Activated T-cell treated with anti-CD3 and anti-CD28 coated beads, Interleukin-2, amount 50 U/mL, for 1 hour (primary cell): ENCODE measurements around the gene FGA.
"Not testable (repeated sequence)": the region's sequence is repeated elsewhere in the genome, so short reads cannot be mapped to it uniquely, and the experiment has no call there.

Experiments used
- DNase-seq: peaks from one replicate; pipeline ENCODE4 v3.0.0-alpha.2; 2020

FGA gene

GRCh38 chr4:154606728-154607723, 16.5 kb upstream of the FGA start:
- DNase-seq, result no peak

DNA sequence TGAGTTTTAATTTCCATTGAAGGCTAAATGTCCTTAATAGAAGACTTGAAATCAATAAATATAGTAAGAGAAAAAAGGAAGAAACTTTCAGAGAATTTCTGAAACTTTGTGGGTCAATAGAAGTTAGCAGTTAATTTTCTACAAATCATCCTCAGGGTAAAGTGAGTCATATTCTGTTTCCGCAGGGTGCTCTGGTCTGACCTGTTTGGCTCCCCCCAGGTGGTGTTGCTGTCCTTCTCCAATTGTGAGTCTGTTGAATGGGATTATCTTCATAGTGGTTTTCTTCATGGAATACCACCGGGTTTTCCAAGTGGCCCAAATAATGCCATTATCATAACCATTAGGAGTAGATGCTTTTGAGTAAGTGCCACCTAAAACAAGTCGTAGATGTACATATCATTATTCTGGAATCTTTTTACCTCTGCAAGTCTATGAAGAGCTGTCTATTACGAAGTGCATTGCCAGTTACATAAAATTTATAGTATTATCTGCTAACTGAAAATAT, 14.2 kb upstream of the FGA start:
- DNase-seq, result no peak

DNA sequence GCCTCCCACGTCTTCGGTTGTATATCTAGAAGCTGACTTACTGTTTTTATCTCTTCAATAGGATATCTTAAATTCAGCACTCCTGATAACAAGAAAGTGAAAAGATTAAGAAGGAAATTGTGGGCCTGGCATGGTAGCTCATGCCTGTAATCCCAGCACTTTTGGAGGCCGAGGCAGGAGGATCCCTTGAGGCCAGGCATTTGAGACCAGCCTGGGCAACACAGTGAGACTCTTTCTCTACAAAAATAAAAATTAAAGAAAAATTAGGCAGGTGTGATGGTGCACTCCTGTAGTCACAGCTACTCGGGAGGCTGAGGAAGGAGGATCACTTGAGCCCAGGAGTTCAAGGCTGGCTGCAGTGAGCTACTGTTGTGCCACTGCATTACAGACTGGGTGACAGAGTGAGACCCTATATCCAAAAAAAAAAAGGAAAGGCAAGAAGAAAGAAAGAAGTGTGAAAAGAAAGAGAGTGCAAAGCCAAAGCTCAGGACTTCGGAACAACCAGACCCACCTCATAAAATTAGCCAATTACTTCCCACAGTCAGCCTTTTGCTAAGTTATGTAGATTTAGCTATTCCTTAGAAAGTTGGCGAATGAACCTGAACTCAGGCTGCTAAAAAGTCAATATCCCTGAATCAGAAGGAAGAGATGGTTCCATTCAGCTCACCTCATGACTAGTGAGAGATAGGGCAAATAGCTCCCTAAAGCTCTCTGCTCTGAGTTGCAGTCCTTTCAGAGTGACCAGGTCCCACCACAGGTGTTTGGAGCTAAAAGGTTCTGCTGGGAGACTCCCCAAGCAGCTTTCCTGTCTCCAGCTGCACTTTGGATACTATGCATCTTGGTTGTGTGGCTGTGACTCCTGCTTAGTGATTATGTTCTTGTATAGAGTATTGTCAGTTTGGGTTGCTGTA, 12.7 kb upstream of the FGA start:
- DNase-seq, result no peak

GRCh38 chr4:154602404-154603020, 12.0 kb upstream of the FGA start:
- DNase-seq, result no peak

DNA sequence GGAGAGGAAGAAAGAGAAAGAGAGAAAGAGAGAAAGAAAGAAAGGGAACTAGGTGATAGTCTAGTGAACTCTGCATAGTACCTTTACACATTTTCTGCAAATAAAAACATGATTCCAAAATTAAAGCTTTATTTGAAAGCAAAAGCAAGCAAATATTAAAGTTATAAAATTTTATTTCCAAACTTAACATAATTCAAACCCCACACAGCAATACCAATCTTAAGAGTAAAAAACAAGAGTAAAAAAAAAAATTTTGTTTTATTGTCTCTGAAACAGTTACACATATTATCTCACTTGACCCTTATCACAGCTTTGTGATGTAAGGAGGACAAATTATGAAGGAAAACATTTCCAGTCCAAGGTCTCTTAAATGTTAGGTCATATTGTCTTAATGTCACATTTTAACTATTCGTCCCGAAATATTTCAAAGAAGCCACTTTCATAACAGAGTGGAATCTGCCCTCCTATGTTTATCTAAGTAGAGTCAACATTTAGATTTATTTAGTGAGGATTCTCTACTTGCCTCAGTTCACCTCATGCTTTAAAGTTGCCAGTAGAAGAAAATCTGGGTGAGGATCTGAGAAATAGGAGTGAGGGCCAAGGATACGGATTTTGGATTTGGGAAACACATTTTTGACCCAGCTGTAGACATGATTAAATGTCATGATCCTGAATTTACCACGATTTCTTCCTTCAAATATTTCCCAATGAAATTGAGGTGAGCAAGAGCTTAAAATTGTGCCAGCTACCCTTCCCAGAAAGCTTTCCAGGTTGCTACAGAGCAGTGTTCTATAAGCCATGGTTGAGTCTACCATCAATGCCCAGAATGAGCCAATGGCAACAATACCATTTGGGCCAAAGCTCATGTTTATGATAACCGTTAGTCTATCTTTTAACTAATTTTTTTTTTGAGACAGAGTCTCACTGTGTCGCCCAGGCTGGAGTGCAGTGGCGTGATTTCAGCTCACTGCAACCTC, 7.5 kb upstream of the FGA start:
- DNase-seq, result no peak

- not testable (repeated sequence) for DNase-seq
These were observed 6.7 kb upstream of the FGA start for GRCh38 chr4:154597281-154597680.

DNA sequence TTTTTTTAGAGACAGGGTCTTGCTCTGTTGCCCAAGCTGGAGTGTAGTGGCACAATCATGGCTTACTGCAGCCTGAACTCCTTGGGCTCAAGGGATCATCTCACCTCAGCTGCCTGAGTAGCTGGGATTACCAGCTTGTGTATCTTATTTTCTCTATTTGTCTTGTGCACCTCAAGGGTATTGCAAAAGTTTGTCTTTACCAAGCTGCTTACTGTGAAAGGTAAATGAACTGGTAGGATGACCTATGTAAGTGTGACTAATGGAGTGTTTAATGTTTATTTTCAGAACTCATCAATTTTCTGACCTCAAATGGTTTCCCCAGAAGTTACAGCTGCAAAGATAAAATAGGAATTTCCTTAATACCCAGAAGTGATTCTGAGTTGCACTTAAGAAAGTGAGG, 5.3 kb upstream of the FGA start:
- no peak for DNase-seq

DNA sequence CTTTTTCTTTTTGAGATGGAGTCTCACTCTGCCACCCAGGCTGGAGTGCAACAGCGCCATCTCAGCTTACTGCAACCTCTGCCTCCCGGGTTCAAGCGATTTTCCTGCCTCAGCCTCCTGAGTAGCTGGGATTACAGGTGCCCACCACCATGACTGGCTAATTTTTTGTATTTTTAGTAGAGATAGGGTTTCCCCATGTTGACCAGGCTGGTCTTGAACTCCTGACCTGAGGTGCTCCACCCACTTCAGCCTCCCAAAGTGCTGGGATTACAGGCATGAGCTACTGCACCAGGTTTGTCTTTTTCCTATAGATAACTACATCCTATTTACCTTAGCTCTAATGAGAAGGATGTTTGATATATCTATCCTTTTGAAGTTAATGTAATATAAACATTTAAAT, 3.8 kb upstream of the FGA start:
- DNase-seq, result not testable (repeated sequence)

- no peak for DNase-seq
These were observed 3.3 kb upstream of the FGA start for GRCh38 chr4:154593868-154594267.

GRCh38 chr4:154591890-154592289, 1.3 kb upstream of the FGA start:
- DNase-seq, result no peak

- no peak for DNase-seq
These were observed 995 bp downstream of the FGA start for GRCh38 chr4:154589296-154590197.

GRCh38 chr4:154588198-154588597, 2.3 kb downstream of the FGA start:
- no peak for DNase-seq

DNA sequence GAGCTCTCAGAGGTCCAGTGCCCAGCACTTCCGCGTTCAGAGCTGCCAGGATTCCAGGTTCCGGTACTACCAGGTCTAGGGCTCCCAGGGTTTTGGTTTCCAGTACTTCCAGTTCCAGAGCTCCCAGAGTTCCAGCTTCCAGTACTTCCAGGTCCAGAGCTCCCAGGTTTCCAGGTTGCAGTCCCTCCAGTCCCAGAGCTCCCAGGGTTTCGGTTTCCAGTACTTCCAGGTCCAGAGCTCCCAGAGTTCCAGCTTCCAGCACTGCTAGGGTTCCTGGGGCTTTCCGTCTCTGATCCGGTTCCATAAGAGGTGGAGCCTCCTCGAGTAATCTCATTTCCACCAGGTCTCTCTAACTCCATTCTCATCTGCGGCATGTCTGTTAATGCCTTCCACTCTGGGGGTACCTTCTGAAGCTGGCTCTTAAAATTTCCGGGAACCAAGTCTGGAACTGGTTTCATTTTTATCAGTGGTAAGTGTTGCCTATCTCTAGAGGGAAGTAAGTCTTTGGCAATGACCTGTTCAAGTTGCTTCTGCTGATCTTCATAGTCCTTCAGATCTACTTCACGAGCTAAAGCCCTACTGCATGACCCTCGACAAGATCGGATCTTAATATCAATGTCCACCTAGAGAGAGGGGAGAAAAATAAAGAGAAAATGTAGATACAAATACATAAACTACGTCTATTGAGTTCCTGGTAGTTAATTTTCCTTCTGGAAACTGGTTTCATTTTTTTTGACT, 4.1 kb downstream of the FGA start:
- DNase-seq, result no peak

- no peak for DNase-seq
These were observed 5.0 kb downstream of the FGA start for GRCh38 chr4:154585369-154586018.

DNA sequence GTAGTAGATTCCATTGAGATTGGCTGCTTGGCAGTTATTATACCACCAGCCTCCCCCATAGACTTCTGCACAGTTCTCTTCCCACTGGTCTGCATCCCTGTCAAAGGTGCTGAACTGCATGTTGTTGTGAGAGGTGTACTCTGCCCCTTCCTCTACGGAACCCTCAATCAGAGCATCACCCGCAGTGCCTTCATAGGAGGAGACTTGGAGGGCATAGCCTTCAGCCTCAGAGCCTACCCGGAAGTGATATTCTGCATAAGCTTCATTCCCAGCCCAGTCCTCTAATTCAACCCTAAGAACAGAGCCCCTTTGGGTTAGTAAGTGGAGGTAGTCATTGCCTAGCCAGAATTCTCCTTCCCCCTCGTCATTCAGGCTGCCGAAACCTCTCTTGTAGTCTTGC, 6.3 kb downstream of the FGA start:
- no peak for DNase-seq

DNA sequence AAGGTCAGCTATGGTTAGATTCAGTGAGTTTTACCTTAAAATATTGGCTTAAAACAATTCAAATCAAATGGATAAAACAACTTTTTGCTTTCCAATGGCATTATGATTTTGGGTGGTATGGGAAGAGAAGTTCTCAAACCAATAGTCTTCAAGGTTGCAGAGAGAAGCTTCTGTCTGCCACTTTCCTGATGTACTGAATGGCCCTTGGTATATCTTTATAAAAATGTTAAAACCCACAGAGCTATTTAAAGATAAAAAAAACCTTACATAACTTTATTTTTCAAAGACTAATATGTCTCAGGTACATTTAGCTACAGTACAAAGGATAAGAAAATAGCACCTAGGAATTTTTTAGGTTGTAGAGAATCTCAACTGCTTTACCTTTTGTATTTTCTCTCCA, 6.9 kb downstream of the FGA start:
- DNase-seq, result no peak

DNA sequence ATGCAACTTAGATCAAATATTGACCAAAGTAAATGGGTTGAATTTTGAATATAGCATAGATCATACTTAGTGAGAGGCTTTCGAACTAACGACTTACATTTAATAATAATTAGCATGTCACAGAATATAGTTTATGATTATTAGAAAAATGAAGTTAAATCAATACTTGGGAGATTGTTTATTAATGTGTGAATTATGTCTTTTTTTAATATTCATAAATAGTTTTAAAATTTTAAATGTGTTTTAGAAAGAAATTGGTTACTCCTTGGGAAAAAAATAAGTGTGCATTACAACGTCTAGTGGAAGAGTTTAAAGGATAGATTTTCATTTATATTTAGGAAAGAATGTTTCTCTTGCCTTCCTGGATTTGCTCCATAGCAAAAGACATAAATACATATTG, 7.3 kb downstream of the FGA start:
- DNase-seq, result no peak

DNA sequence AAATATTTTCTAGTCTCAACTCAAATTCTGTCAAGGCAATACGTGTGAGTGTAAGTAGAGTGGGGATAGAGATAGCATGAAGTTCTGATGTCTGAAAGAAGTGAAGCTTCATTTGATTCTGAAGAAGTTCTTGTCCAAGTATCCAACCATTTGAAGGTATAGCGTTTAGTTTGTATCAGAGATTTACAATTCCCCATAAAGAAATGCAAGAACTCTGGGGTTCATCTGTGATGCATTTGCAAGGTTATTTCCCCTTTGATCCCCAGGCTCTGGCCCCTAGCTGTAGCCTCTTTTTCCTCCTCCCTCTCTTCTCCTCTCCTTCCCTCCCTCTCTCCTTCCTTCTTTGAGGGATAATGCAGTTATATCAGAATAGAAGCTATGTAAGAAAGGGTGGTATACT, 7.8 kb downstream of the FGA start:
- DNase-seq, result no peak

DNA sequence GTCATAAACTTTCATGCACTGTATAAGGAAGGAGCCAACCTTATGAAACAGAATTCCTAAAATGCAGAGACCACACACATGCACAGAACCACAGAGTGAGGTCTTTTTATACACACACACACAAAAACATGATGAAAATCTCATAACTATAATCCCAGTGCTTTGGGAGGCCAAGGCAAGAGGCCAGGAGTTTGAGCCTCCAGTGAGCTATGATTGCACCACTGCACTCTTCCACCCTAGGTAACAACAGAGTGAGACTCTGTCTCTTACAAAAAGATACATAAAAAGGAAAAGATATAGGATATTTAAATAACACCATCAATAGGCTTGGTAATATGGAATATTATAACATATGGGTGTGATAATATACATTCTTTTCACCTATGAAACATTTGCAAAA, 10.6 kb downstream of the FGA start:
- DNase-seq, result no peak
